ENCODE measurements around the gene LIPA. TPM values are rescaled to one million over a fixed set of nuclear protein-coding genes. Genes with fewer than 3 reads are reported as not detected.
"Not testable (repeated sequence)": the region's sequence is repeated elsewhere in the genome, so short reads cannot be mapped to it uniquely, and the experiment has no call there.

The LIPA gene
- total and polyA plus RNA-seq, 7 experiments from 2014 or later = 19.9 to 97.8 (median 49.1) TPM

DNA sequence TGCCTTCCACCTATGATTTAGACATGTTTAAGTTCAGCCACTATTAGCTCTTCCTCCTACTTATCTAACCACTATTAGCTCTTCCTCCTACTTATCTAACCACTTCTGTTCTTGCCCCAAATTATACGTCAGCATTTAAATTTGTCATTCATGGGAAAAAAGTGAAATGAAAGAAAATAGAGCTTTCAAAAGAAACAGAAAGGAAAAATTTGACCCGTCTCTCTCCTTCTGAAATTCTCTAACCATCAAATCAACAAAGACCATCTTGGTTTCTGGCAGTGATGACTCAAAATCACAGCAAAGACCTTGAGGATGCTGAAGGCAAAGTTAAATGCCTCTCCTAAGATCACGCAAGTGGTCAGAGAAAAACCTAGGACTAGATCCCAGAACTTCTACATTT lies 2.6 kb downstream of the LIPA start:
- DNase-seq = no peak
- H3K9me3 ChIP-seq (ENCODE audit: control insufficient read depth in 2 of 3, low read length in 3 of 3) = no peaks in the 10 kb centered on the region
- intact Hi-C loops (cut with micrococcal nuclease) = no loop called here
- no peaks in the 10 kb centered on the region for H3K27me3 ChIP-seq (ENCODE audit: control insufficient read depth in 2 of 2, insufficient read depth in 2 of 2, low read length in 2 of 2)
- Mint-ChIP-seq H3K36me3 (peaks cover 0 to 16% (median 8%) of the 10 kb centered on the region in 5 donors), H3K27me3 (peaks cover 0 to 6% (median 0%) of the 10 kb centered on the region in 5 donors), H3K4me3 (peak overlapping the region in 1 of 10 donors; percentile 40), H3K9me3 (peaks cover 0 to 6% (median 0%) of the 10 kb centered on the region in 11 donors), H3K4me1 (peaks cover 17 to 38% (median 22%) of the 10 kb centered on the region in 7 donors), H3K27ac (peak overlapping the region in 3 of 9 donors; percentile 6 to 29 (median 19))
- H3K4me1 ChIP-seq (ENCODE audit: control insufficient read depth in 2 of 2, insufficient read depth in 2 of 2, low read length in 2 of 2) = peaks cover 8 to 9% of the 10 kb centered on the region in 2 donors
- no peak overlapping the region for H3K27ac ChIP-seq (ENCODE audit: low read depth, low read length)
- CTCF ChIA-PET = interaction anchor here (0.6 to 1.1 kb wide), 2 partner anchors 120 to 143 kb away, joined by 3 read pairs; partner anchors contain the start of gene IFIT1
- H3K4me3 ChIP-seq (ENCODE audit: low read length) = no peak overlapping the region
- ATAC-seq = no peak
- POLR2A ChIA-PET = interaction anchor here (0.6 to 0.7 kb wide), 2 partner anchors 151 to 1624 kb away, joined by 3 read pairs; no protein-coding TSS in a partner anchor
- H3K36me3 ChIP-seq (ENCODE audit: control insufficient read depth in 2 of 3, insufficient read depth in 3 of 3, low read length in 3 of 3) = peaks cover 0 to 4% (median 0%) of the 10 kb centered on the region in 3 experiments

DNA sequence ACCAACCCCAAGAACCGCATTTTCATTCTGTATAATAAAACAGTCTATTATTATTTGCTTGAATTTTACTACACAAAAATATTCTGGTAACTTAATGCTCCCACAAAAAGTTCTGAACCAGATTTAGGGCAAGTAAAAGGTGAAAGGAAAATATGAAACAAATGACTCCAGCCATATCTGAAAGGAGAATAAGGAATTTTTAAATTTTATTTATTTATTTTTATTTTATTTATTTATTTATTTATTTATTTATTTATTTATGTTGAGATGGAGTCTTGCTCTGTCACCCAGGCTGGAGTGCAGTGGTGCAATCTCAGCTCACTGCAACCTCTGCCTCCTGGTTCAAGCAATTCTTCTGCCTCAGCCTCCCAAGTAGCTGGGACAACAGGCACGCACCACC lies 4.0 kb downstream of the LIPA start:
- H3K9me3 ChIP-seq (ENCODE audit: control insufficient read depth in 2 of 3, low read length in 3 of 3); H3K27ac Mint-ChIP-seq; H3K36me3 ChIP-seq (ENCODE audit: control insufficient read depth in 2 of 3, insufficient read depth in 3 of 3, low read length in 3 of 3); H3K4me3 Mint-ChIP-seq; H3K27me3 ChIP-seq (ENCODE audit: control insufficient read depth in 2 of 2, insufficient read depth in 2 of 2, low read length in 2 of 2); POLR2A ChIA-PET; ATAC-seq; H3K27ac ChIP-seq (ENCODE audit: low read depth, low read length); DNase-seq; H3K9me3 Mint-ChIP-seq; H3K4me3 ChIP-seq (ENCODE audit: low read length); intact Hi-C loops (cut with micrococcal nuclease); H3K4me1 ChIP-seq (ENCODE audit: control insufficient read depth in 2 of 2, insufficient read depth in 2 of 2, low read length in 2 of 2); H3K27me3 Mint-ChIP-seq: not testable (repeated sequence)
- CTCF ChIA-PET = interaction anchor here (0.6 to 1.3 kb wide), 3 partner anchors 32 to 313 kb away, joined by 3 to 4 read pairs (median 4); no protein-coding TSS in a partner anchor
- Mint-ChIP-seq H3K36me3 (peaks cover 0 to 16% (median 12%) of the 10 kb centered on the region in 5 donors), H3K4me1 (peaks cover 20 to 44% (median 30%) of the 10 kb centered on the region in 7 donors)

DNA sequence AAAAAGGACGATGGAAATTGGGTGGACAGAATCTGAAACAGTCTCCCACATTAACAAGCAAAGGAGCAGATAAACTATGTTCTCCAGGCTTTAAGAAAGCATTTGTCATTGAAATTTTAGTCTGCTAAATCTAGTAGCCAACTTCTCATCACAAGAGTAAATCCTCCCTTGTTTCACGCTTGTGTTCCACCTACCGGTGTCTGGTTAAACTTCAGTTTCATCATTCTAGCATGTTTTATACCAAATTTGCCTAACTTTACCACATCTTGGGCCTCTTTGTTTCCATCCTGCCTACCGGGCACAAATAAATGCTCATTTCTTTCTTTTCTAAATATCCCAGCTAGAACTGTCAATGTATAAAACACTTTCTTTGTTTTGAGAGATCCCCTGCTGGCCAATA lies 5.8 kb downstream of the LIPA start:
- peaks cover 0 to 21% (median 18%) of the 10 kb centered on the region in 5 donors for H3K36me3 Mint-ChIP-seq
- no peak overlapping the region for H3K27ac Mint-ChIP-seq
- Histone ChIP-seq H3K36me3 (ENCODE audit: control insufficient read depth in 2 of 3, insufficient read depth in 3 of 3, low read length in 3 of 3) (peaks cover 0 to 5% (median 0%) of the 10 kb centered on the region in 3 experiments), H3K4me3 (ENCODE audit: low read length) (no peak overlapping the region), H3K27ac (ENCODE audit: low read depth, low read length) (no peak overlapping the region), H3K9me3 (ENCODE audit: control insufficient read depth in 2 of 3, low read length in 3 of 3) (no peaks in the 10 kb centered on the region), H3K4me1 (ENCODE audit: control insufficient read depth in 2 of 2, insufficient read depth in 2 of 2, low read length in 2 of 2) (peaks cover 3 to 5% of the 10 kb centered on the region in 2 donors), H3K27me3 (ENCODE audit: control insufficient read depth in 2 of 2, insufficient read depth in 2 of 2, low read length in 2 of 2) (no peaks in the 10 kb centered on the region)
- no peak overlapping the region for H3K4me3 Mint-ChIP-seq
- H3K4me1 Mint-ChIP-seq = peaks cover 16 to 37% (median 22%) of the 10 kb centered on the region in 7 donors
- DNase-seq (no peak), ATAC-seq (no peak)
- H3K9me3 Mint-ChIP-seq = no peaks in the 10 kb centered on the region
- intact Hi-C loops (cut with micrococcal nuclease) = no loop called here
- peaks cover 0 to 2% (median 0%) of the 10 kb centered on the region in 5 donors for H3K27me3 Mint-ChIP-seq
- POLR2A ChIA-PET = no interaction called here
- CTCF ChIA-PET = no interaction called here

DNA sequence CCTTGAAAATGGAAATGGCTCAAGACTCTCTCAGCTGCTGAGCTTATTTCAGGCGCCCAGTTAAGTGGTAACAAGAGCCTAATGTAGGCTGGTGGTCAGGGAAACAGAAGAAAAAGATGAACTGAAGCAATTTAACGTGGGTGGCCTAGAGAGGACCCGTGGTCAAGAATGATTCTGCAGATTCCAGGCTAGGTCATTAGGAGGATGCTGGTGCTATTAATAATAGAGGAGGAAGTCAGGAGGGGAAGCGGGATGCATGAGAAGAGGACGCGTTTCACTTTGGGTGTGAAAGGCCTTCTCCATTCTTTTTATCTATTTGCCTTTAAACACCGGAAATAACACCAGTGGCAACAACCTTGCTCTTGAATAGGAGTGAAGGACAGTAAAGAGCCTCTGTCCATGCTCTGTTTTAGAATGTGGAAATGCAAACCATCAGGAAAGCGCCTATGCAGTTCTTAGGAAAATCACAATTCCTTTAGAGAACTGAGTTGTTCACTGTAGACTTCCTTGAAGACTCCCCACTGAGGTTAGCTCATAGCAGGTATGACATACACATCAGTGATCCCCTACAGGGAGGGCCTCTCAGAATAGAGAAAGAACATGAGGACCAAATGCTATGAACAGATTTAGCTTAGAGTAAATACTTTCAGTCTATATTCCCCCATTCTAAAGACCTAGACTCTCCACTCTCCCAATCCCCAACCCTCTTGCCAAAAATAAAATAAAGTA lies 8.6 kb downstream of the LIPA start:
- no peaks in the 10 kb centered on the region for H3K4me1 ChIP-seq (ENCODE audit: control insufficient read depth in 2 of 2, insufficient read depth in 2 of 2, low read length in 2 of 2)
- H3K27ac ChIP-seq (ENCODE audit: low read depth, low read length) = no peak overlapping the region
- peaks cover 2 to 44% (median 27%) of the 10 kb centered on the region in 5 donors for H3K36me3 Mint-ChIP-seq
- ATAC-seq = peak; percentile 87
- no peak for DNase-seq
- H3K27me3 ChIP-seq (ENCODE audit: control insufficient read depth in 2 of 2, insufficient read depth in 2 of 2, low read length in 2 of 2) = no peaks in the 10 kb centered on the region
- no peak overlapping the region for H3K4me3 Mint-ChIP-seq
- no peaks in the 10 kb centered on the region for H3K27me3 Mint-ChIP-seq
- H3K36me3 ChIP-seq (ENCODE audit: control insufficient read depth in 2 of 3, insufficient read depth in 3 of 3, low read length in 3 of 3) = peaks cover 0 to 24% (median 5%) of the 10 kb centered on the region in 3 experiments
- intact Hi-C loops (cut with micrococcal nuclease) = loop anchor here in 1 of 2 donors (1.0 kb wide), 1 partner anchor 8 kb away; the partner anchor contains the start of gene LIPA
- H3K4me3 ChIP-seq (ENCODE audit: low read length) = no peak overlapping the region
- H3K9me3 ChIP-seq (ENCODE audit: control insufficient read depth in 2 of 3, low read length in 3 of 3) = no peaks in the 10 kb centered on the region
- H3K4me1 Mint-ChIP-seq = peaks cover 0 to 21% (median 10%) of the 10 kb centered on the region in 7 donors
- ChIA-PET CTCF (interaction anchor here (1.5 to 2.6 kb wide), 2 partner anchors 13 to 25 kb away, joined by 3 to 10 read pairs; no protein-coding TSS in a partner anchor), POLR2A (interaction anchor here (1.8 kb wide), 1 partner anchor 9 kb away, joined by 6 read pairs; the partner anchor contains the start of gene LIPA)
- no peak overlapping the region for H3K27ac Mint-ChIP-seq
- H3K9me3 Mint-ChIP-seq = no peaks in the 10 kb centered on the region

DNA sequence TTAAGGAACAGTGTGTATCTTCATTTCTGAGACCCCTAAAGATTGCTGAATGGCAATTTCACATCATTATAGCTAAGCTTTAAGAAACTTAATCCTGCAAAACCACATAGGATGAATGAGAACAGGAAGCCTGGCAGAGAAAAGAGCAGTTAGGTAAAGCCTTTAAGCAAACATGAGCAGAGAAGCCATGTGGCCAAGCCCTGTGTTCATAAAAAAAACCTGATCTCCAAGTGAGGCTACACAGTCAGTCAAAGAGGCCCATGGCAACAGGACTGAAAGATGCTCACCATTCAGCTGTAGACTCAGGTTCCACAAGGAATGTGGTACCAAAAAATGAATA lies 9.3 kb downstream of the LIPA start:
- DNase-seq = no peak
- peaks cover 3 to 50% (median 24%) of the 10 kb centered on the region in 5 donors for H3K36me3 Mint-ChIP-seq
- Histone ChIP-seq H3K9me3 (ENCODE audit: control insufficient read depth in 2 of 3, low read length in 3 of 3) (no peaks in the 10 kb centered on the region), H3K4me3 (ENCODE audit: low read length) (no peak overlapping the region), H3K36me3 (ENCODE audit: control insufficient read depth in 2 of 3, insufficient read depth in 3 of 3, low read length in 3 of 3) (peaks cover 0 to 24% (median 5%) of the 10 kb centered on the region in 3 experiments), H3K27me3 (ENCODE audit: control insufficient read depth in 2 of 2, insufficient read depth in 2 of 2, low read length in 2 of 2) (no peaks in the 10 kb centered on the region), H3K27ac (ENCODE audit: low read depth, low read length) (no peak overlapping the region), H3K4me1 (ENCODE audit: control insufficient read depth in 2 of 2, insufficient read depth in 2 of 2, low read length in 2 of 2) (no peaks in the 10 kb centered on the region)
- no peak for ATAC-seq
- H3K4me1 Mint-ChIP-seq = peaks cover 0 to 21% (median 10%) of the 10 kb centered on the region in 7 donors
- POLR2A ChIA-PET = interaction anchor here (1.8 kb wide), 1 partner anchor 9 kb away, joined by 6 read pairs; the partner anchor contains the start of gene LIPA
- H3K27ac Mint-ChIP-seq = no peak overlapping the region
- H3K9me3 Mint-ChIP-seq = no peaks in the 10 kb centered on the region
- no peaks in the 10 kb centered on the region for H3K27me3 Mint-ChIP-seq
- CTCF ChIA-PET = no interaction called here
- intact Hi-C loops (cut with micrococcal nuclease) = no loop called here
- H3K4me3 Mint-ChIP-seq = no peak overlapping the region

DNA sequence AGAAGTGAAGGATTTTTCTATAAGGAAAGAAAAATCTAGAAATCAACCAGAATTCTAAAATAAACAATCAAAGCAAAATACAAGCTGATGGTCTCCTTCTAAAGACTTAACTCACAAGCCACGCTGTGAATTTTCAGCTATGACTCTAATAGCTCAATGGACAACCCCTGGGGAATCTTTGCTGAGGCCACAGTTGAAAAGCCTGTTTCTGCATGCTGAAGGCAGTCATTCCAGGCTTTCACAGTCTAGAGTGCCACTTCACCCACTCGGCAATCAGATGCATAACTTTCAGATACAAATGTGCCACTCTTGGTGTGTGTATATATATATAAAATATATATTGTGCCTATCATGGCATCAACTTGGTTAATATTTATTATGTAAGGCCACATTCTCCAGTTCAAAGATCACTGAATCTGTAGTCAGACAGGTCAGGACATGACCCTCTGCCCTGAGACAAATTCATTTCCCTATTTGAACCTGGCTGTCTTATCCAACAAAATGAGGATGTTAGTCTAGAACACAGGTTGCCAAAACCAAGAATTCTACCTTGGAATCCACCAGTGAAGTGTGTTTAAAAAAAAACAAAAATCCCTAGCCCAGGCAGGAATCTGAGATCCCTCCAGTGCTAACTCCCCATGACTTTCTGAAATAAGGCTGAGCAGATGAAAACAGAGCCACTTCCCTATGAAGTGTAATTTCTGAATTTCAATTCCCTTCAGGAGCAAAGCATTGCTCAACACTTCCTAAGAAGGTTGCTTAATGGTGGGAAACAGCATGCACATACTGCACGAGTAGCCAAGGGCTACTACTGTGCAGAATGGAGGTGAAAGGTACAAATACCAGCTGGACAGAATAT lies 9.9 kb downstream of the LIPA start:
- H3K27ac ChIP-seq (ENCODE audit: low read depth, low read length) = no peak overlapping the region
- DNase-seq = no peak
- CTCF ChIA-PET = no interaction called here

More for the DNA sequence above, 9.9 kb downstream of the LIPA start:
- H3K27ac Mint-ChIP-seq = no peak overlapping the region
- no peaks in the 10 kb centered on the region for H3K27me3 ChIP-seq (ENCODE audit: control insufficient read depth in 2 of 2, insufficient read depth in 2 of 2, low read length in 2 of 2)
- POLR2A ChIA-PET = interaction anchor here (1.8 kb wide), 1 partner anchor 10 kb away, joined by 6 read pairs; the partner anchor contains the start of gene LIPA
- no peaks in the 10 kb centered on the region for H3K27me3 Mint-ChIP-seq
- H3K36me3 ChIP-seq (ENCODE audit: control insufficient read depth in 2 of 3, insufficient read depth in 3 of 3, low read length in 3 of 3) = peaks cover 0 to 24% (median 5%) of the 10 kb centered on the region in 3 experiments
- no peaks in the 10 kb centered on the region for H3K9me3 Mint-ChIP-seq
- H3K36me3 Mint-ChIP-seq = peaks cover 3 to 51% (median 24%) of the 10 kb centered on the region in 5 donors
- peaks cover 0 to 21% (median 10%) of the 10 kb centered on the region in 7 donors for H3K4me1 Mint-ChIP-seq
- H3K4me3 Mint-ChIP-seq = no peak overlapping the region
- H3K9me3 ChIP-seq (ENCODE audit: control insufficient read depth in 2 of 3, low read length in 3 of 3) = no peaks in the 10 kb centered on the region
- intact Hi-C loops (cut with micrococcal nuclease) = no loop called here
- ATAC-seq = no peak
- H3K4me1 ChIP-seq (ENCODE audit: control insufficient read depth in 2 of 2, insufficient read depth in 2 of 2, low read length in 2 of 2) = no peaks in the 10 kb centered on the region
- H3K4me3 ChIP-seq (ENCODE audit: low read length) = no peak overlapping the region
